Large intestine (tissue), 12 donors: ENCODE results near the gene NMB. TPM values are rescaled to one million over a fixed set of nuclear protein-coding genes. Genes with fewer than 3 reads are reported as not detected.
"Not testable (repeated sequence)": the region's sequence is repeated elsewhere in the genome, so short reads cannot be mapped to it uniquely, and the experiment has no call there.

Experiments used
- DNase-seq, 2 donors: peaks; one replicate each; pipeline versions ENCODE4 v3.0.0 to v3.0.0-alpha.2; 2013
- H3K27ac ChIP-seq: one replicate; pipeline ENCODE4 v1.5.1; 2013; ENCODE audit warnings: low read length
- H3K27me3 ChIP-seq: 2 replicates; pipeline ENCODE4 v1.6.1; 2013; ENCODE audit warnings: low read length; ENCODE audit not compliant: control insufficient read depth, insufficient read depth
- H3K36me3 ChIP-seq: 2 replicates; pipeline ENCODE4 v1.6.1; 2013; ENCODE audit warnings: low read length; ENCODE audit not compliant: control insufficient read depth, insufficient read depth
- H3K4me1 ChIP-seq: one replicate; pipeline ENCODE4 v1.6.1; 2013; ENCODE audit warnings: low read length; ENCODE audit not compliant: control insufficient read depth, insufficient read depth
- H3K4me3 ChIP-seq: one replicate; pipeline ENCODE4 v1.5.1; 2013; ENCODE audit warnings: low read length
- H3K9me3 ChIP-seq: one replicate; pipeline ENCODE4 v1.6.1; 2013; ENCODE audit warnings: mild to moderate bottlenecking, low read depth, low read length, moderate library complexity; ENCODE audit not compliant: control insufficient read depth
- WGBS: methylation state at CpG from one replicate; pipeline ENCODE4 v1.1.5; 2013; ENCODE audit warnings: low lambda C conversion rate; ENCODE audit not compliant: insufficient coverage; 5-methylcytosine and 5-hydroxymethylcytosine counted together
- long read RNA-seq, 11 donors: transcript quantifications; one replicate each; lab custom pipeline, GENCODE V29; 2026
- polyA plus RNA-seq: library from polyadenylated mRNA; unstranded; fragments of 120-200 nt; gene quantifications from one replicate; pipeline ENCODE4 v1.2.1, GENCODE V29; 2013

NMB gene, protein sequence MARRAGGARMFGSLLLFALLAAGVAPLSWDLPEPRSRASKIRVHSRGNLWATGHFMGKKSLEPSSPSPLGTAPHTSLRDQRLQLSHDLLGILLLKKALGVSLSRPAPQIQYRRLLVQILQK
- polyA plus RNA-seq, result 2.2 TPM
- long read RNA-seq, donor 1, partial matches to known transcripts, result 0 of 3 reads
- long read RNA-seq, donor 1, other reads (novel, unspliced or antisense), result 0 of 3 reads
- long read RNA-seq, donor 2, partial matches to known transcripts, result 0 of 2 reads
- long read RNA-seq, donor 2, other reads (novel, unspliced or antisense), result 0 of 2 reads
- long read RNA-seq, donor 3, result 0 reads
- long read RNA-seq, donor 4, partial matches to known transcripts, result 0 of 1 reads
- long read RNA-seq, donor 4, other reads (novel, unspliced or antisense), result 0 of 1 reads
- long read RNA-seq, donor 5, partial matches to known transcripts, result 0 of 1 reads
- long read RNA-seq, donor 5, other reads (novel, unspliced or antisense), result 0 of 1 reads
- long read RNA-seq, donor 6, result 0 reads
- long read RNA-seq, donor 7, result 0 reads
- long read RNA-seq, donor 8, partial matches to known transcripts, result 0 of 4 reads
- long read RNA-seq, donor 8, other reads (novel, unspliced or antisense), result 0 of 4 reads
- long read RNA-seq, donor 9, partial matches to known transcripts, result 0 of 2 reads
- long read RNA-seq, donor 9, other reads (novel, unspliced or antisense), result 0 of 2 reads
- long read RNA-seq, donor 10, partial matches to known transcripts, result 0 of 4 reads
- long read RNA-seq, donor 10, other reads (novel, unspliced or antisense), result 0 of 4 reads
- long read RNA-seq, donor 11, partial matches to known transcripts, result 0 of 2 reads
- long read RNA-seq, donor 11, other reads (novel, unspliced or antisense), result 0 of 2 reads

- Histone ChIP-seq H3K27ac (peak within 1 kb of the TSS; percentile 45), H3K4me1 (peaks cover 7% of the 10 kb centered on the region), H3K27me3 (no peaks in the 10 kb centered on the region), H3K36me3 (no peaks in the 10 kb centered on the region), H3K4me3 (peak within 1 kb of the TSS; percentile 54), H3K9me3 (no peaks in the 10 kb centered on the region)
- WGBS, result no CpG with 5 or more reads among the region's 61 CpGs
- DNase-seq, result peak; percentile 79 to 88
Observed at GRCh38 chr15:84658080-84658787, at the start of gene NMB. Gene NMB (minus strand): TSS chr15:84658199. CDS start chr15:84658152, 47 bp downstream.

DNA sequence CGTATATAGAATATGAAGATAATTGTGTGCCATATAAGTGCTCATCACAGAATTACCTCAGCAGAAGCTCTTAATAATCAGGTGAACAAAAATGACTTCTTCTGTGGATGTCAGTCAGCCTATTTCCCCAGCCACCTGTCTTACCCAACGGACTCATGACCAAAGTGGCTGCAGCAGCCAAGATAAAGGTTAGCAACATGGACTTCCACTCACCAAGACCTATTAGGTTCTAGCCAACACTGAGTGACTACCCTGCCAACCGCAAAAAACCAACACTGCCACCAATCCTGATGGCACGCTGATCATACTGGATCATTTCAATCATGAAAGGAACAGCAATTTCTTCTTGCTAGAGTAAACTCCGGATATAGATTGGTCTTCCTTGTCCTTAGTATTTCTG, 45.8 kb upstream of the NMB start:
- H3K27ac ChIP-seq, result no peak overlapping the region
- peaks cover 6% of the 10 kb centered on the region for H3K36me3 ChIP-seq
- 100% methylated on average over 1 of the region's 5 CpGs for WGBS
- H3K4me3 ChIP-seq, result no peak overlapping the region
- no peaks in the 10 kb centered on the region for H3K27me3 ChIP-seq
- H3K9me3 ChIP-seq, result no peaks in the 10 kb centered on the region
- no peaks in the 10 kb centered on the region for H3K4me1 ChIP-seq
- no peak for DNase-seq

GRCh38 chr15:84702961-84703482, 45.0 kb upstream of the NMB start:
- no CpG with 5 or more reads among the region's 4 CpGs for whole genome bisulfite sequencing
- no peaks in the 10 kb centered on the region for H3K9me3 ChIP-seq
- no peak overlapping the region for H3K27ac ChIP-seq
- no peaks in the 10 kb centered on the region for H3K27me3 ChIP-seq
- peak; percentile 11 to 30 for DNase-seq
- H3K4me1 ChIP-seq, result no peaks in the 10 kb centered on the region
- H3K4me3 ChIP-seq, result no peak overlapping the region
- H3K36me3 ChIP-seq, result peaks cover 6% of the 10 kb centered on the region

GRCh38 chr15:84699538-84700191, 41.7 kb upstream of the NMB start:
- H3K36me3 ChIP-seq, result peaks cover 2% of the 10 kb centered on the region
- no CpG with 5 or more reads among the region's 8 CpGs for WGBS
- no peak overlapping the region for H3K27ac ChIP-seq
- H3K4me1 ChIP-seq, result peaks cover 3% of the 10 kb centered on the region
- H3K9me3 ChIP-seq, result no peaks in the 10 kb centered on the region
- no peak overlapping the region for H3K4me3 ChIP-seq
- no peaks in the 10 kb centered on the region for H3K27me3 ChIP-seq
- DNase-seq, result no peak

DNA sequence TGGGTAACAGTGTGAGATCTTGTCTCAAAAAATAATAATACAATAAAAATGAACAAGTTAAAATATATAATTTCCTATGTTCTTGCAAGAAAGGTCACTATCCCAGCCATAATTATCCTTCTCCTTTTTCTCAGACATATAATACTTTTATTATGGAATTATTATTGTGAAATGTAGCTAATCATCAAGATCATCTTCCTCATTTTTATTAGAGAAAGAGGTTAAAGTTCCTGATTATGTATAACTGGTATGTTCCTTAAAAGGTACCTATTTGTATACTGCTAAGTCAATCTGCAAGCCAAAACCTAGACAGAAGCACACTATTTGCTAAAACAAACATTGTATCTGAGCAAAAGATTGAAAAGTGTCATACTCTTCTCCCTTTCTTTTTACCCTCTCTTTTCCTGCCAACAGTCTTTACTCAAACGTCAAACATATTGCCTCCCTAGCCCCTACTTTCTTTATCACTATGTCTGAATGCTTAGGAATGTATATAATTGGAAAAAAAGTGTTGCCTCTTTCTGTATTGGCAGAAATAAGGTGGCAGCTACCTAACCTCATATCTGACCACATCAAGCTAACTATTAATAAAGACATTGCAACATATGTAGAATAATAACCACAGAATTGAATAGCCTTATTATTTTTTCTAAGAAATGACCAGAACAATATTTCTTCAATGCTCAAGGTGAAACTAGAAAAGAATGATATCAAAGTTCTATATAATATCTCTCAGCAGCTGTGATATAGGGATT, 39.4 kb upstream of the NMB start:
- no peak for DNase-seq
- H3K27ac ChIP-seq, result no peak overlapping the region
- H3K9me3 ChIP-seq, result no peaks in the 10 kb centered on the region
- no peak overlapping the region for H3K4me3 ChIP-seq
- WGBS, result no CpG with 5 or more reads among the region's 1 CpG
- peaks cover 3% of the 10 kb centered on the region for H3K4me1 ChIP-seq
- no peaks in the 10 kb centered on the region for H3K36me3 ChIP-seq
- H3K27me3 ChIP-seq, result no peaks in the 10 kb centered on the region

DNA sequence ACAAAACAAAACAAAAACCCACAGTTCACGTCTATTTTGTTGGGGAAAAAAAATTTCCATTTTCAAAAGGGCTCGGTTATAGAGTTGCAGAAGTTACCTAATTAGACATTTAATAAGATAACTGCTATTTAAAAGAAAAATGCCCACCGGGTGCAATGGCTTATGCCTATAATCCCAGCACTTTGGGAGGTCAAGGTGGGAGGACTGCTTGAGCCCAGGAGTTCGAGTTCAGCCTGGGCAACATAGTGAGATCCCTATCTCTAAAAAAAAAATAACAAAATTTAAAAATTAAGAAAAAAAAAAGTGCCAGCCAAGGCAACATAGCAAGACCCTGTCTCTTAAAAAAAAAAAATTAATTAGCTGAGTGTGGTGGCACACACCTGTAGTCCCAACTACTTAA, 38.8 kb upstream of the NMB start:
- no peak overlapping the region for H3K27ac ChIP-seq
- no peak overlapping the region for H3K4me3 ChIP-seq
- H3K4me1 ChIP-seq, result peaks cover 3% of the 10 kb centered on the region
- no peaks in the 10 kb centered on the region for H3K27me3 ChIP-seq
- no peaks in the 10 kb centered on the region for H3K36me3 ChIP-seq
- no peak for DNase-seq
- WGBS, result 82% methylated on average over 3 of the region's 4 CpGs
- no peaks in the 10 kb centered on the region for H3K9me3 ChIP-seq

DNA sequence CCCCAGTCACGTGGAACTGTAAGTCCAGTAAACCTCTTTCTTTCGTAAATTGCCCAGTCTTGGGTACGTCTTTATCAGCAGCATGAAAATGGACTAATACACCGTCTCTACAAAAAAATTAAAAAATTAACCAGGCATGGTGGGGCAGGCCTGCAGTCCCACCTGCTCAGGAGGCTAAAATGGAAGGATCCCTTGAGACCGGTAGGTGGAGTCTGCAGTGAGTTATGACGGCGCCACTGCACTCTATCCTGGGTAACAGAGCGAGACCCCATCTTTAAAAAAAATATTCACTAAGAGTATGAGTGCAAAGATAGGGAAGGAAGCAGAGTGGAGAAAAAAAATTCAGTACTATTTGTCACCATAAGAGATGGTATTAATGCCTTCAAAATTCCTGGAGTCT, 32.3 kb upstream of the NMB start:
- Histone ChIP-seq H3K4me1 (no peaks in the 10 kb centered on the region), H3K9me3 (no peaks in the 10 kb centered on the region), H3K27me3 (no peaks in the 10 kb centered on the region), H3K27ac (no peak overlapping the region), H3K4me3 (no peak overlapping the region), H3K36me3 (peaks cover 20% of the 10 kb centered on the region)
- WGBS, result no CpG with 5 or more reads among the region's 8 CpGs
- DNase-seq, result no peak

GRCh38 chr15:84689858-84690257, 31.9 kb upstream of the NMB start:
- Histone ChIP-seq H3K9me3 (no peaks in the 10 kb centered on the region), H3K4me3 (no peak overlapping the region), H3K27me3 (no peaks in the 10 kb centered on the region), H3K27ac (no peak overlapping the region), H3K4me1 (no peaks in the 10 kb centered on the region), H3K36me3 (peaks cover 20% of the 10 kb centered on the region)
- no peak for DNase-seq
- WGBS, result 100% methylated on average over 1 of the region's 4 CpGs

DNA sequence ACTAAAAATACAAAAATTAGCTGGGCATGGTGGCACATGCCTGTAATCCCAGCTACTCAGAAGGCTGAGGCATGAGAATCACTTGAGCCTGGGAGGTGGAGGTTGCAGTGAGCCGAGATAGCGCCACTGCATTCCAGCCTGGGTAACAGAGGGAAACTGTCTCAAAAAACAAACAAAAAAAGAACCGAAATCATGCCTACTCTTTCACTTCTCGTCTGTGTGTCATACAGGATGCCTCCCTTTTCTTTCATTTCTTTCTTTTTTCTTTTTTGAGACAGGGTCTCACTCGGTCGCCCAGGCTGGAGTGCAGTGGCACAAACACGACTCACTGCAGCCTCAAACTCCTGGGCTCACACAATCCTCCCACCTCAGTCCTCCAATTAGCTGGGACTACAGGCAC, 28.4 kb upstream of the NMB start:
- DNase-seq, H3K27ac ChIP-seq, H3K4me3 ChIP-seq, H3K27me3 ChIP-seq, H3K4me1 ChIP-seq, H3K9me3 ChIP-seq: not testable (repeated sequence)
- H3K36me3 ChIP-seq, result peaks cover 29% of the 10 kb centered on the region
- WGBS, result 100% methylated on average over 2 of the region's 7 CpGs
